Neural progenitor cell (in vitro differentiated cells): ENCODE measurements around the gene SLC27A1.

Experiments
- EZH2 ChIP-seq: fragments of 200-600 bp; sonication (generic); IDR thresholded peaks from 2 replicates; pipeline ENCODE4 v1.6.1; 2017; ENCODE audit warnings: antibody characterized with exemption, mild to moderate bottlenecking, moderate library complexity
- EZH2phosphoT487 ChIP-seq: fragments of 200-600 bp; sonication (generic); IDR thresholded peaks from 2 replicates; pipeline ENCODE4 v1.6.1; 2017; ENCODE audit warnings: antibody characterized with exemption
- TF ChIP-seq, protein P1 (sequence below): fragments of 200-600 bp; sonication (generic); IDR thresholded peaks from 2 replicates; pipeline ENCODE4 v1.5.1; 2017; ENCODE audit warnings: antibody characterized with exemption, mild to moderate bottlenecking

GRCh38 chr19:17548145-17548544 is 77.8 kb downstream of the SLC27A1 start:
- TF ChIP-seq, protein P1, sequence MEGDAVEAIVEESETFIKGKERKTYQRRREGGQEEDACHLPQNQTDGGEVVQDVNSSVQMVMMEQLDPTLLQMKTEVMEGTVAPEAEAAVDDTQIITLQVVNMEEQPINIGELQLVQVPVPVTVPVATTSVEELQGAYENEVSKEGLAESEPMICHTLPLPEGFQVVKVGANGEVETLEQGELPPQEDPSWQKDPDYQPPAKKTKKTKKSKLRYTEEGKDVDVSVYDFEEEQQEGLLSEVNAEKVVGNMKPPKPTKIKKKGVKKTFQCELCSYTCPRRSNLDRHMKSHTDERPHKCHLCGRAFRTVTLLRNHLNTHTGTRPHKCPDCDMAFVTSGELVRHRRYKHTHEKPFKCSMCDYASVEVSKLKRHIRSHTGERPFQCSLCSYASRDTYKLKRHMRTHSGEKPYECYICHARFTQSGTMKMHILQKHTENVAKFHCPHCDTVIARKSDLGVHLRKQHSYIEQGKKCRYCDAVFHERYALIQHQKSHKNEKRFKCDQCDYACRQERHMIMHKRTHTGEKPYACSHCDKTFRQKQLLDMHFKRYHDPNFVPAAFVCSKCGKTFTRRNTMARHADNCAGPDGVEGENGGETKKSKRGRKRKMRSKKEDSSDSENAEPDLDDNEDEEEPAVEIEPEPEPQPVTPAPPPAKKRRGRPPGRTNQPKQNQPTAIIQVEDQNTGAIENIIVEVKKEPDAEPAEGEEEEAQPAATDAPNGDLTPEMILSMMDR = no peak
- TF ChIP-seq EZH2 (no peak), EZH2phosphoT487 (no peak)
